H1 (cell line): Measurements from ENCODE around the gene SLC9C1. TPM values are rescaled to one million over a fixed set of nuclear protein-coding genes. Genes with fewer than 3 reads are reported as not detected.

Source experiments
- CTCF ChIA-PET: fragments of 300-600 bp; sonication (Branson Sonifier 250); formaldehyde crosslinking; loops from one replicate; lab custom pipeline; 2021; ENCODE audit not compliant: partially characterized antibody; lab: Charles Lee
- POLR2A ChIA-PET: fragments of 300-600 bp; sonication (Branson Sonifier 250); formaldehyde crosslinking; loops from one replicate; lab custom pipeline; 2021; ENCODE audit warnings: inconsistent platforms; ENCODE audit not compliant: partially characterized antibody; lab: Charles Lee
- DNase-seq, 2 experiments: peaks; one replicate each; pipeline versions ENCODE4 v3.0.0 to v3.0.0-alpha.2; 2010 to 2022; ENCODE audit warnings: low spot score in 2 of 2, low read depth in 1 of 2, mixed read lengths in 1 of 2
- FAIRE-seq: peaks from 2 replicates; lab custom pipeline; 2011; peaks lifted over from hg19 to GRCh38; lab: Jason Lieb, UNC
- H2AFZ ChIP-seq: 2 replicates; pipeline ENCODE4 v1.8.1; 2012; ENCODE audit warnings: low read length, inconsistent platforms
- H2AK5ac ChIP-seq: 2 replicates; pipeline ENCODE4 v1.6.1; 2013; ENCODE audit warnings: low read depth, low read length
- H2BK120ac ChIP-seq: replicated peaks from 2 replicates; pipeline ENCODE3; 2013; ENCODE audit warnings: low read depth, low read length, inconsistent platforms
- H2BK12ac ChIP-seq: 2 replicates; pipeline ENCODE4 v1.6.1; 2013; ENCODE audit warnings: low read depth, low read length
- H2BK15ac ChIP-seq: 2 replicates; pipeline ENCODE4 v1.6.1; 2013; ENCODE audit warnings: low read length
- H2BK20ac ChIP-seq: 2 replicates; pipeline ENCODE4 v1.6.1; 2013; ENCODE audit warnings: low read length
- H2BK5ac ChIP-seq: 2 replicates; pipeline ENCODE4 v1.6.1; 2013; ENCODE audit warnings: low read depth, low read length
- H3K14ac ChIP-seq: 2 replicates; pipeline ENCODE4 v1.6.1; 2013; ENCODE audit warnings: inconsistent platforms; ENCODE audit not compliant: insufficient read length
- H3K18ac ChIP-seq: 2 replicates; pipeline ENCODE4 v1.6.1; 2013; ENCODE audit warnings: low read length; ENCODE audit errors: extremely low read depth
- H3K23ac ChIP-seq: 2 replicates; pipeline ENCODE4 v1.6.1; 2013; ENCODE audit warnings: inconsistent platforms; ENCODE audit not compliant: insufficient read length
- H3K23me2 ChIP-seq: 2 replicates; pipeline ENCODE4 v1.6.1; 2013; ENCODE audit warnings: low read depth, low read length
- H3K27ac ChIP-seq: 2 replicates; pipeline ENCODE4 v1.6.1; 2011; ENCODE audit warnings: low read depth, low read length, inconsistent platforms
- H3K27me3 ChIP-seq, 4 experiments: replicated peaks in 1 of 4; 1 replicate in 1 of 4; 2 replicates in 3 of 4; pipeline versions ENCODE4 v1.6.1 to v1.8.1; 2011 to 2013; ENCODE audit warnings: low read length in 3 of 4, mild to moderate bottlenecking in 3 of 4, inconsistent platforms in 2 of 4, mixed read lengths in 2 of 4, moderate library complexity in 1 of 4; ENCODE audit not compliant: control insufficient read depth in 3 of 4, insufficient read depth in 3 of 4; ENCODE audit errors: extremely low read depth in 1 of 4
- H3K36me3 ChIP-seq, 4 experiments: 2 replicates each; pipeline versions ENCODE4 v1.6.1 to v1.8.1; 2011 to 2013; ENCODE audit warnings: mild to moderate bottlenecking in 4 of 4, low read length in 3 of 4, moderate library complexity in 2 of 4, control low read depth in 1 of 4, inconsistent platforms in 1 of 4; ENCODE audit not compliant: insufficient read depth in 4 of 4, control insufficient read depth in 2 of 4
- H3K4ac ChIP-seq: replicated peaks from 2 replicates; pipeline ENCODE3; 2013; ENCODE audit warnings: low read length, low read depth, mixed read lengths, inconsistent platforms; ENCODE audit not compliant: insufficient read length
- H3K4me1 ChIP-seq, 4 experiments: replicated peaks in 1 of 4; 1 replicate in 1 of 4; 2 replicates in 3 of 4; pipeline versions ENCODE4 v1.6.1 to v1.8.1; 2011 to 2013; ENCODE audit warnings: low read length in 3 of 4, inconsistent platforms in 2 of 4, mixed read lengths in 1 of 4; ENCODE audit not compliant: insufficient read depth in 4 of 4, control insufficient read depth in 3 of 4
- H3K4me2 ChIP-seq, 2 experiments: 2 replicates each; pipeline versions ENCODE4 v1.6.1 to v1.8.1; 2011 to 2013; ENCODE audit warnings: low read depth in 2 of 2, low read length in 2 of 2, control low read depth in 1 of 2, inconsistent platforms in 1 of 2, mild to moderate bottlenecking in 1 of 2; ENCODE audit not compliant: insufficient read depth in 1 of 2
- H3K4me3 ChIP-seq, 4 experiments: fragments of 200-600, 300-600 bp in 1 of 4; sonication (generic), shearing (Covaris generic), sonication (Bioruptor Twin) in 1 of 4; 2 replicates each; pipeline versions ENCODE4 v1.5.1 to v1.8.1; 2011 to 2016; ENCODE audit warnings: low read length in 4 of 4, low read depth in 3 of 4, control low read depth in 2 of 4, inconsistent platforms in 2 of 4, mild to moderate bottlenecking in 2 of 4, mixed read lengths in 1 of 4, moderate library complexity in 1 of 4; ENCODE audit not compliant: insufficient read depth in 2 of 4; ENCODE audit errors: extremely low read depth in 1 of 4
- H3K56ac ChIP-seq: replicated peaks from 2 replicates; pipeline ENCODE3; 2013; ENCODE audit warnings: low read depth, mild to moderate bottlenecking, mixed read lengths, low read length, inconsistent platforms; ENCODE audit not compliant: insufficient read length
- H3K79me1 ChIP-seq: 2 replicates; pipeline ENCODE4 v1.6.1; 2013; ENCODE audit warnings: low read depth, low read length, control low read depth
- H3K79me2 ChIP-seq, 2 experiments: 2 replicates each; pipeline versions ENCODE4 v1.6.1 to v1.8.1; 2012 to 2013; ENCODE audit warnings: low read length in 2 of 2, mild to moderate bottlenecking in 2 of 2, inconsistent platforms in 1 of 2; ENCODE audit not compliant: insufficient read depth in 2 of 2, control insufficient read depth in 1 of 2
- H3K9ac ChIP-seq, 4 experiments: replicated peaks in 1 of 4; 1 replicate in 1 of 4; 2 replicates in 3 of 4; pipeline versions ENCODE4 v1.6.1 to v1.8.1; 2011 to 2013; ENCODE audit warnings: low read depth in 3 of 4, low read length in 3 of 4, control low read depth in 2 of 4, mild to moderate bottlenecking in 2 of 4, moderate library complexity in 2 of 4, inconsistent platforms in 1 of 4; ENCODE audit errors: extremely low read depth in 1 of 4
- H3K9me3 ChIP-seq, 2 experiments: 2 replicates each; pipeline versions ENCODE4 v1.6.1 to v1.8.1; 2012 to 2013; ENCODE audit warnings: mild to moderate bottlenecking in 2 of 2, moderate library complexity in 2 of 2, control low read depth in 1 of 2, inconsistent platforms in 1 of 2, low read depth in 1 of 2, low read length in 1 of 2, mixed read lengths in 1 of 2; ENCODE audit not compliant: insufficient read depth in 2 of 2
- H4K20me1 ChIP-seq, 2 experiments: replicated peaks in 1 of 2; 2 replicates each; pipeline versions ENCODE3 to v1.8.1; 2011 to 2013; ENCODE audit warnings: inconsistent platforms in 2 of 2, low read length in 2 of 2, mild to moderate bottlenecking in 1 of 2; ENCODE audit not compliant: insufficient read depth in 2 of 2, control insufficient read depth in 1 of 2
- H4K5ac ChIP-seq: 2 replicates; pipeline ENCODE4 v1.6.1; 2013; ENCODE audit warnings: low read length, low read depth, mixed read lengths, inconsistent platforms; ENCODE audit not compliant: insufficient read length
- H4K8ac ChIP-seq: 2 replicates; pipeline ENCODE4 v1.8.0; 2013; ENCODE audit warnings: mild to moderate bottlenecking, moderate library complexity, low read length, inconsistent platforms; ENCODE audit not compliant: insufficient read depth; ENCODE audit errors: extremely low read depth
- H4K91ac ChIP-seq: replicated peaks from 2 replicates; pipeline ENCODE3; 2013; ENCODE audit warnings: low read length, mixed read lengths, inconsistent platforms; ENCODE audit not compliant: insufficient read length
- BCL11A ChIP-seq, 2 experiments: IDR thresholded peaks; one replicate each; pipeline ENCODE4 v1.6.1; 2011; ENCODE audit warnings: low read depth in 2 of 2, low read length in 2 of 2, mild to moderate bottlenecking in 2 of 2
- HDAC6 ChIP-seq: IDR thresholded peaks from one replicate; pipeline ENCODE4 v1.7.1; 2012; ENCODE audit warnings: low read depth, mild to moderate bottlenecking, inconsistent platforms, low read length, moderate library complexity
- JUN ChIP-seq: IDR thresholded peaks from 2 replicates; pipeline ENCODE4 v1.6.1; 2011; ENCODE audit warnings: low read depth, mild to moderate bottlenecking, improper control_type of control experiment, low read length
- POU5F1 ChIP-seq: IDR thresholded peaks from 2 replicates; pipeline ENCODE4 v1.6.1; 2011; ENCODE audit warnings: low read depth, mild to moderate bottlenecking, low read length, moderate library complexity
- RAD21 ChIP-seq, 2 experiments: IDR thresholded peaks in 1 of 2; conservative IDR thresholded peaks in 1 of 2; 2 replicates each; pipeline ENCODE4 v1.6.1; 2011; ENCODE audit warnings: low read depth in 2 of 2, low read length in 2 of 2, improper control_type of control experiment in 1 of 2, inconsistent platforms in 1 of 2, mild to moderate bottlenecking in 1 of 2, moderate library complexity in 1 of 2
- SAP30 ChIP-seq: fragments of 300-600 bp; sonication (generic); IDR thresholded peaks from 2 replicates; pipeline ENCODE4 v1.7.1; 2012; ENCODE audit warnings: low read length, moderate library complexity, mild to moderate bottlenecking, inconsistent platforms; ENCODE audit not compliant: insufficient read depth, insufficient replicate concordance
- YY1 ChIP-seq: IDR thresholded peaks from 2 replicates; pipeline ENCODE4 v1.6.1; 2011; ENCODE audit warnings: low read depth, mild to moderate bottlenecking, low read length
- ZNF274 ChIP-seq: IDR thresholded peaks from 2 replicates; pipeline ENCODE4 v1.7.0; 2012; ENCODE audit warnings: low read length, borderline replicate concordance; ENCODE audit errors: extremely low read depth
- WGBS, 2 experiments: shearing (Covaris generic) in 1 of 2; methylation state at CpG; one replicate each; pipeline versions ENCODE4 v1.1.6 to v1.1.7; 2013 to 2015; ENCODE audit warnings: low lambda C conversion rate in 2 of 2, mixed read lengths in 2 of 2, inconsistent platforms in 1 of 2, low coverage in 1 of 2, missing lambda C conversion rate in 1 of 2; ENCODE audit not compliant: insufficient replicate concordance in 2 of 2, insufficient coverage in 1 of 2, insufficient read length in 1 of 2; ENCODE audit errors: extremely low coverage in 1 of 2, missing lambda C conversion rate in 1 of 2; 5-methylcytosine and 5-hydroxymethylcytosine counted together
- polyA plus RNA-seq, 7 experiments: library from polyadenylated mRNA; depleted of rRNA in 3 of 7; stranded (reverse) in 5 of 7; unstranded in 2 of 7; fragments of >200 nt in 5 of 7; fragments of 200-250 nt in 2 of 7; gene quantifications; 1 replicate in 5 of 7; 2 replicates in 1 of 7; 4 replicates in 1 of 7; pipeline versions ENCODE4 v1.2.1 to v1.2.3, GENCODE V29; 2011 to 2013; ENCODE audit warnings: missing spikeins in 2 of 7, mixed read lengths in 2 of 7
- total RNA-seq: library from RNA; stranded (reverse); fragmentation: NEBNext Ultra II Directional; extraction: Animal tissue kit (Norgen Biotek cat#: 25700); gene quantifications from 2 replicates; pipeline ENCODE4 v1.2.1, GENCODE V29; 2021
- TF ChIP-seq, protein P1 (sequence below), 3 experiments: IDR thresholded peaks; 1 replicate in 2 of 3; 2 replicates in 1 of 3; pipeline versions ENCODE4 v1.5.1 to v1.6.1; 2011; ENCODE audit warnings: low read length in 3 of 3, mild to moderate bottlenecking in 3 of 3, inconsistent platforms in 2 of 3, low read depth in 1 of 3, moderate library complexity in 1 of 3; ENCODE audit not compliant: insufficient read depth in 1 of 3; ENCODE audit errors: control extremely low read depth in 1 of 3

Gene SLC9C1
- total and polyA plus RNA-seq, 2 of the 8 experiments (the other 6 are each of a cell fraction or from before 2014, with no cell fraction given): 0.15 to 0.24 TPM

DNA sequence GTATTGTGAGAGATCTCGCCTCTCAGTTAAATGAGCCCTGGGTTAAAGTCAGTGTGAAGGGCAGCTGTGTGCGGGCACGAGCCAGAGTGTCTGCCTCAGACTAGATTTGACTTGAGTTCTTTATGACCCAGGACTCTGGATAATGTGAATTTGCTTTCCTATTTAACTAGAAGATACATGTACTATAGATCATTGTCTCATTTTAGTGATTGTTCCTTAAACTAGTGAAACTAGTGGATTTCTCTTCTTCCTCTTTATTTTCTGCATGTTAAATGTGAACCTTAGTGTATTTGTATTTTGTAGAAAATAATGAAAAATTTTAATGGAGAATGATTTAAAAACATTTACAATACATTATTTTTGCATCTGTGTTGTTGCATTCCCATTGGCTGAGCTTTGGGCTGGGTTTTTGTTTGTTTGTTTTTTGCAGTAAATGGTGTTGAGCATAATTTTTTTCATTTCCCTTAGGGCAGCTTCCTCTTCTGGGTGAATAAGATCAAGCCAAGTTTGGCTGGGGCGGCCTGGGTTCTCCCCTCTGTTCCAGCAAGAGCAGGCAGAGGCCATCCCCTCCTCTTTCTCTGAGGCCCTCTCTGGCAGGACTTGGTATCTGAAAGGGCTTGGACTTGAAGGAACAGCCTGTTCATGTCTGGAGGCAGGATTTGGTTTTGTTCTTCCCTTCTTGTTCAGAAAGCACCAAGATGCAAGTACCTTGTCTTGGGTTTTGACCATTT is 176.0 kb downstream of the SLC9C1 start:
- H3K79me1 ChIP-seq: no peaks in the 10 kb centered on the region
- no peak overlapping the region for H2BK15ac ChIP-seq
- H3K4me2 ChIP-seq: no peak overlapping the region
- H3K79me2 ChIP-seq: no peaks in the 10 kb centered on the region
- ChIA-PET POLR2A (interaction anchor here (1.1 kb wide), 1 partner anchor 10 kb away, joined by 3 read pairs; no protein-coding TSS in a partner anchor), CTCF (interaction anchor here (1.0 to 1.7 kb wide), 6 partner anchors 9 to 216 kb away, joined by 3 to 11 read pairs (median 3); no protein-coding TSS in a partner anchor)
- no peaks in the 10 kb centered on the region for H3K23me2 ChIP-seq
- H3K14ac ChIP-seq: no peak overlapping the region
- H3K9ac ChIP-seq: no peak overlapping the region
- no peaks in the 10 kb centered on the region for H4K20me1 ChIP-seq
- no peak overlapping the region for H2BK120ac ChIP-seq
- no peak overlapping the region for H4K91ac ChIP-seq
- H3K9me3 ChIP-seq: no peaks in the 10 kb centered on the region
- H3K4ac ChIP-seq: no peak overlapping the region
- no peak overlapping the region for H3K23ac ChIP-seq
- DNase-seq (no peak), FAIRE-seq (no peak)
- H3K27ac ChIP-seq: no peak overlapping the region
- no peak overlapping the region for H3K4me3 ChIP-seq
- H4K8ac ChIP-seq: no peak overlapping the region
- no peak overlapping the region for H2AK5ac ChIP-seq
- peaks cover 0 to 4% (median 2%) of the 10 kb centered on the region in 4 experiments; a peak in 2 of 7 replicates for H3K4me1 ChIP-seq
- 83% methylated on average over 4 of the region's 4 CpGs; no CpG with 5 or more reads in 1 of the 2 experiments for WGBS, 2 experiments
- H2BK12ac ChIP-seq: no peak overlapping the region
- H2AFZ ChIP-seq: no peak overlapping the region
- no peaks in the 10 kb centered on the region for H3K27me3 ChIP-seq
- no peak overlapping the region for H2BK5ac ChIP-seq
- H3K56ac ChIP-seq: no peak overlapping the region
- H3K36me3 ChIP-seq: peaks cover 0 to 7% (median 3%) of the 10 kb centered on the region in 4 experiments; a peak in 5 of 8 replicates
- no peak overlapping the region for H4K5ac ChIP-seq
- no peak overlapping the region for H2BK20ac ChIP-seq
- no peak overlapping the region for H3K18ac ChIP-seq
- TF ChIP-seq SAP30 (no peak), YY1 (no peak), BCL11A (IDR thresholded peaks at IDR 0.05; ENCODE audit: low read depth in 2 of 2, low read length in 2 of 2) (no peak), HDAC6 (no peak), JUN (no peak), ZNF274 (no peak), RAD21 (IDR thresholded peaks at IDR 0.05 in 1 of 2, conservative IDR thresholded peaks at IDR 0.05 in 1 of 2; ENCODE audit: low read depth in 2 of 2, low read length in 2 of 2) (peak; percentile 16 to 28; a peak in 3 of 4 replicates), POU5F1 (no peak)
- TF ChIP-seq, protein P1, sequence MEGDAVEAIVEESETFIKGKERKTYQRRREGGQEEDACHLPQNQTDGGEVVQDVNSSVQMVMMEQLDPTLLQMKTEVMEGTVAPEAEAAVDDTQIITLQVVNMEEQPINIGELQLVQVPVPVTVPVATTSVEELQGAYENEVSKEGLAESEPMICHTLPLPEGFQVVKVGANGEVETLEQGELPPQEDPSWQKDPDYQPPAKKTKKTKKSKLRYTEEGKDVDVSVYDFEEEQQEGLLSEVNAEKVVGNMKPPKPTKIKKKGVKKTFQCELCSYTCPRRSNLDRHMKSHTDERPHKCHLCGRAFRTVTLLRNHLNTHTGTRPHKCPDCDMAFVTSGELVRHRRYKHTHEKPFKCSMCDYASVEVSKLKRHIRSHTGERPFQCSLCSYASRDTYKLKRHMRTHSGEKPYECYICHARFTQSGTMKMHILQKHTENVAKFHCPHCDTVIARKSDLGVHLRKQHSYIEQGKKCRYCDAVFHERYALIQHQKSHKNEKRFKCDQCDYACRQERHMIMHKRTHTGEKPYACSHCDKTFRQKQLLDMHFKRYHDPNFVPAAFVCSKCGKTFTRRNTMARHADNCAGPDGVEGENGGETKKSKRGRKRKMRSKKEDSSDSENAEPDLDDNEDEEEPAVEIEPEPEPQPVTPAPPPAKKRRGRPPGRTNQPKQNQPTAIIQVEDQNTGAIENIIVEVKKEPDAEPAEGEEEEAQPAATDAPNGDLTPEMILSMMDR (IDR thresholded peaks at IDR 0.05; ENCODE audit: control extremely low read depth in 1 of 3, insufficient read depth in 1 of 3, low read depth in 1 of 3, low read length in 3 of 3): peak in 2 of 3 experiments; percentile 7 to 24; a peak in 2 of 4 replicates
